BJ (cell line): ENCODE measurements around the gene FLT1. TPM values are rescaled to one million over a fixed set of nuclear protein-coding genes. Genes with fewer than 3 reads are reported as not detected.

ENCODE experiments used
- CTCF ChIA-PET: fragments of 350-600 bp; formaldehyde crosslinking; extraction: SDS; loops from one replicate; lab custom pipeline; 2021; ENCODE audit warnings: antibody characterized with exemption, inconsistent platforms; lab: Yijun Ruan, JAX
- POLR2A ChIA-PET: fragments of 300-600 bp; sonication (Branson Sonifier 250); formaldehyde crosslinking; extraction: SDS; loops from one replicate; lab custom pipeline; 2021; ENCODE audit warnings: antibody characterized with exemption; lab: Charles Lee
- DNase-seq: peaks from one replicate; pipeline ENCODE4 v3.0.0-alpha.2; 2011; ENCODE audit warnings: low read depth
- H3K27me3 ChIP-seq: 2 replicates; pipeline ENCODE4 v1.6.0; 2011; ENCODE audit warnings: low read length; ENCODE audit not compliant: control insufficient read depth, insufficient read depth
- H3K36me3 ChIP-seq: 2 replicates; pipeline ENCODE4 v1.5.1; 2011; ENCODE audit warnings: low read length; ENCODE audit not compliant: control insufficient read depth, insufficient read depth
- H3K4me3 ChIP-seq: 2 replicates; pipeline ENCODE4 v1.5.1; 2011; ENCODE audit warnings: low read depth, mild to moderate bottlenecking, control low read depth, low read length
- polyA plus RNA-seq: library from polyadenylated mRNA; depleted of rRNA; stranded (reverse); fragments of >200 nt; gene quantifications from 2 replicates; pipeline ENCODE4 v1.2.3, GENCODE V29; 2011
- TF ChIP-seq, protein P1 (sequence below): IDR thresholded peaks from 2 replicates; pipeline ENCODE4 v1.5.1; 2011; ENCODE audit warnings: low read depth, mild to moderate bottlenecking, control low read depth, inconsistent platforms, low read length, moderate library complexity; ENCODE audit not compliant: insufficient read depth

The FLT1 gene
- polyA plus RNA-seq, 1 experiment = 37.8 TPM

GRCh38 chr13:28283600-28283999 is 211.3 kb downstream of the FLT1 start:
- Histone ChIP-seq H3K27me3 (no peaks in the 10 kb centered on the region), H3K36me3 (peaks cover 5% of the 10 kb centered on the region), H3K4me3 (no peak overlapping the region)
- POLR2A ChIA-PET = no interaction called here
- TF ChIP-seq, protein P1, sequence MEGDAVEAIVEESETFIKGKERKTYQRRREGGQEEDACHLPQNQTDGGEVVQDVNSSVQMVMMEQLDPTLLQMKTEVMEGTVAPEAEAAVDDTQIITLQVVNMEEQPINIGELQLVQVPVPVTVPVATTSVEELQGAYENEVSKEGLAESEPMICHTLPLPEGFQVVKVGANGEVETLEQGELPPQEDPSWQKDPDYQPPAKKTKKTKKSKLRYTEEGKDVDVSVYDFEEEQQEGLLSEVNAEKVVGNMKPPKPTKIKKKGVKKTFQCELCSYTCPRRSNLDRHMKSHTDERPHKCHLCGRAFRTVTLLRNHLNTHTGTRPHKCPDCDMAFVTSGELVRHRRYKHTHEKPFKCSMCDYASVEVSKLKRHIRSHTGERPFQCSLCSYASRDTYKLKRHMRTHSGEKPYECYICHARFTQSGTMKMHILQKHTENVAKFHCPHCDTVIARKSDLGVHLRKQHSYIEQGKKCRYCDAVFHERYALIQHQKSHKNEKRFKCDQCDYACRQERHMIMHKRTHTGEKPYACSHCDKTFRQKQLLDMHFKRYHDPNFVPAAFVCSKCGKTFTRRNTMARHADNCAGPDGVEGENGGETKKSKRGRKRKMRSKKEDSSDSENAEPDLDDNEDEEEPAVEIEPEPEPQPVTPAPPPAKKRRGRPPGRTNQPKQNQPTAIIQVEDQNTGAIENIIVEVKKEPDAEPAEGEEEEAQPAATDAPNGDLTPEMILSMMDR = no peak
- CTCF ChIA-PET = no interaction called here
- DNase-seq = no peak

GRCh38 chr13:28282451-28282850 is 212.5 kb downstream of the FLT1 start:
- Histone ChIP-seq H3K27me3 (no peaks in the 10 kb centered on the region), H3K36me3 (peaks cover 5% of the 10 kb centered on the region), H3K4me3 (no peak overlapping the region)
- no peak for DNase-seq
- TF ChIP-seq, protein P1 = no peak
- POLR2A ChIA-PET = no interaction called here
- CTCF ChIA-PET = interaction anchor here (0.7 kb wide), 1 partner anchor 374 kb away, joined by 3 read pairs; no protein-coding TSS in a partner anchor

GRCh38 chr13:28273919-28274318 is 221.0 kb downstream of the FLT1 start:
- Histone ChIP-seq H3K36me3 (peaks cover 4% of the 10 kb centered on the region), H3K27me3 (no peaks in the 10 kb centered on the region), H3K4me3 (no peak overlapping the region)
- ChIA-PET POLR2A (no interaction called here), CTCF (no interaction called here)
- no peak for DNase-seq
- TF ChIP-seq, protein P1 = 0 out of 2 replicates have a peak, but pooled peaks have one; percentile 7

GRCh38 chr13:28271056-28271840 is 223.7 kb downstream of the FLT1 start:
- ChIA-PET POLR2A (interaction anchor here (0.6 kb wide), 1 partner anchor 273 kb away, joined by 5 read pairs; no protein-coding TSS in a partner anchor), CTCF (no interaction called here)
- no peak for DNase-seq
- H3K4me3 ChIP-seq = no peak overlapping the region
- H3K27me3 ChIP-seq = no peaks in the 10 kb centered on the region
- H3K36me3 ChIP-seq = peaks cover 5% of the 10 kb centered on the region
- TF ChIP-seq, protein P1 = no peak

GRCh38 chr13:28268800-28269223 is 226.1 kb downstream of the FLT1 start:
- ChIA-PET CTCF (no interaction called here), POLR2A (no interaction called here)
- DNase-seq = no peak
- Histone ChIP-seq H3K4me3 (no peak overlapping the region), H3K36me3 (peaks cover 5% of the 10 kb centered on the region), H3K27me3 (no peaks in the 10 kb centered on the region)
- TF ChIP-seq, protein P1 = no peak
